GM21360 (cell line): ENCODE data around the gene TCTA.

Experiments used
- ATAC-seq: cut with Tn5 transposase; IDR thresholded peaks from one replicate; pipeline ENCODE4 v1.9.1; 2021; ENCODE audit warnings: mild to moderate bottlenecking, moderate library complexity; ENCODE audit not compliant: unreplicated experiment

The TCTA gene

GRCh38 chr3:49456466-49456865 lies 44.2 kb downstream of the TCTA start:
- no peak for ATAC-seq

- ATAC-seq: no peak
These were observed 48.1 kb downstream of the TCTA start for GRCh38 chr3:49460188-49460890.

- no peak for ATAC-seq
These were observed 48.7 kb downstream of the TCTA start for GRCh38 chr3:49460956-49461355.

GRCh38 chr3:49461443-49462171 lies 49.4 kb downstream of the TCTA start:
- no peak for ATAC-seq

- ATAC-seq: no peak
These were observed 50.0 kb downstream of the TCTA start for GRCh38 chr3:49462222-49462621.

- no peak for ATAC-seq
These were observed 53.2 kb downstream of the TCTA start for GRCh38 chr3:49465270-49466034.
